Epithelial cell of proximal tubule (primary cell): ENCODE results near the gene DUSP28. TPM values are rescaled to one million over a fixed set of nuclear protein-coding genes. Genes with fewer than 3 reads are reported as not detected.

Source experiments
- DNase-seq: peaks from one replicate; pipeline ENCODE4 v3.0.0-alpha.2; 2011; ENCODE audit warnings: low read depth
- H3K4me3 ChIP-seq: 2 replicates; pipeline ENCODE4 v1.5.1; 2011; ENCODE audit warnings: low read depth, mild to moderate bottlenecking, low read length
- CTCF ChIP-seq: conservative IDR thresholded peaks from 2 replicates; pipeline ENCODE4 v1.5.1; 2012; ENCODE audit warnings: low read depth, mild to moderate bottlenecking, low read length
- total RNA-seq: library from RNA; depleted of rRNA; stranded (reverse); fragments of >200 nt; gene quantifications from 2 replicates; pipeline ENCODE4 v1.2.3, GENCODE V29; 2015

The DUSP28 gene
- total RNA-seq, 1 donor from 2014 or later: 6.3 TPM

GRCh38 chr2:240589375-240589774 is 29.2 kb downstream of the DUSP28 start:
- DNase-seq: no peak
- no peak for TF ChIP-seq CTCF
- H3K4me3 ChIP-seq: no peak overlapping the region

GRCh38 chr2:240589850-240590525 is 29.8 kb downstream of the DUSP28 start:
- no peak for TF ChIP-seq CTCF
- DNase-seq: no peak
- no peak overlapping the region for H3K4me3 ChIP-seq

- no peak for TF ChIP-seq CTCF
- no peak for DNase-seq
- H3K4me3 ChIP-seq: no peak overlapping the region
Measured at GRCh38 chr2:240590681-240591111, 30.5 kb downstream of the DUSP28 start.

- H3K4me3 ChIP-seq: no peak overlapping the region
- DNase-seq: no peak
- TF ChIP-seq CTCF: no peak
Measured at GRCh38 chr2:240591226-240591625, 31.1 kb downstream of the DUSP28 start.

- H3K4me3 ChIP-seq: no peak overlapping the region
- no peak for TF ChIP-seq CTCF
- DNase-seq: no peak
Measured at GRCh38 chr2:240591784-240592183, 31.6 kb downstream of the DUSP28 start.

GRCh38 chr2:240593026-240593702 is 33.0 kb downstream of the DUSP28 start:
- TF ChIP-seq CTCF: no peak
- no peak for DNase-seq
- H3K4me3 ChIP-seq: no peak overlapping the region
